Occipital lobe (tissue), 2 donors: Measurements from ENCODE around the gene PALM. TPM values are rescaled to one million over a fixed set of nuclear protein-coding genes. Genes with fewer than 3 reads are reported as not detected.
"Not testable (repeated sequence)": the region's sequence is repeated elsewhere in the genome, so short reads cannot be mapped to it uniquely, and the experiment has no call there.

ENCODE experiments used
- DNase-seq: peaks from one replicate; lab custom pipeline; 2025; lab: John Stamatoyannopoulos, UW
- total RNA-seq: library from RNA; depleted of rRNA; stranded (reverse); fragments of >200 nt; gene quantifications from one replicate; pipeline ENCODE4 v1.2.3, GENCODE V29; 2014

PALM gene
- total RNA-seq, 1 donor from 2014 or later = 95.9 TPM

- DNase-seq = no peak
Measured at GRCh38 chr19:703651-704446, 4.9 kb upstream of the PALM start.

GRCh38 chr19:704447-704741, 4.3 kb upstream of the PALM start:
- DNase-seq = no peak

- DNase-seq = no peak
Measured at GRCh38 chr19:709196-709964, 645 bp downstream of the PALM start.

GRCh38 chr19:709965-710571, 1.3 kb downstream of the PALM start:
- DNase-seq = no peak

GRCh38 chr19:710767-711166, 2.0 kb downstream of the PALM start:
- no peak for DNase-seq

GRCh38 chr19:711254-711653, 2.5 kb downstream of the PALM start:
- DNase-seq = no peak

GRCh38 chr19:715347-715746, 6.6 kb downstream of the PALM start:
- DNase-seq = no peak

- no peak for DNase-seq
Measured at GRCh38 chr19:718251-718951, 9.7 kb downstream of the PALM start.

- no peak for DNase-seq
Measured at GRCh38 chr19:718991-719512, 10.3 kb downstream of the PALM start.

GRCh38 chr19:719636-720344, 11.1 kb downstream of the PALM start:
- no peak for DNase-seq

GRCh38 chr19:720345-721160, 11.8 kb downstream of the PALM start:
- peak; percentile 36 for DNase-seq

- no peak for DNase-seq
Measured at GRCh38 chr19:722553-723101, 13.9 kb downstream of the PALM start.

GRCh38 chr19:723247-723646, 14.5 kb downstream of the PALM start:
- DNase-seq = no peak

- DNase-seq = no peak
Measured at GRCh38 chr19:723714-724113, 15.0 kb downstream of the PALM start.

- no peak for DNase-seq
Measured at GRCh38 chr19:725461-726089, 16.8 kb downstream of the PALM start.

- no peak for DNase-seq
Measured at GRCh38 chr19:726993-727956, 18.5 kb downstream of the PALM start.

GRCh38 chr19:728011-728410, 19.3 kb downstream of the PALM start:
- DNase-seq = no peak

GRCh38 chr19:729564-729963, 20.8 kb downstream of the PALM start:
- not testable (repeated sequence) for DNase-seq
